ENCODE measurements around the gene FBXW8. TPM values are rescaled to one million over a fixed set of nuclear protein-coding genes. Genes with fewer than 3 reads are reported as not detected.

The FBXW8 gene
- polyA plus RNA-seq, 3 donors: 2.0 to 5.2 (median 2.7) TPM

- no peak overlapping the region for H2AFZ ChIP-seq (ENCODE audit: insufficient read depth, low read depth, low read length, poor library complexity, severe bottlenecking)
- H3K27ac ChIP-seq (ENCODE audit: low read depth in 1 of 2, low read length in 2 of 2): no peak overlapping the region
- no peaks in the 10 kb centered on the region for H3K9me3 ChIP-seq (replicated peaks in 1 of 2; ENCODE audit: control insufficient read depth in 1 of 2, insufficient read depth in 1 of 2, low read length in 2 of 2)
- H3K4me3 Mint-ChIP-seq: no peak overlapping the region
- TF ChIP-seq CTCF (IDR thresholded peaks at IDR 0.05): no peak
- H3K9ac ChIP-seq (ENCODE audit: insufficient read depth, low read length, poor library complexity, severe bottlenecking): no peak overlapping the region
- peaks cover 0 to 15% of the 10 kb centered on the region in 2 donors for H3K36me3 ChIP-seq (replicated peaks in 1 of 2; ENCODE audit: control insufficient read depth in 1 of 2, insufficient read depth in 2 of 2, low read length in 2 of 2)
- H3K27me3 Mint-ChIP-seq (ENCODE audit: low read depth in 3 of 3): no peaks in the 10 kb centered on the region
- peak in 1 of 3 donors; percentile 10 for DNase-seq
- no peak overlapping the region for H3K4me3 ChIP-seq (replicated peaks in 1 of 3; ENCODE audit: low read depth in 2 of 3, low read length in 3 of 3)
- no peaks in the 10 kb centered on the region for H3K27me3 ChIP-seq (ENCODE audit: control insufficient read depth in 2 of 2, insufficient read depth in 2 of 2, low read length in 2 of 2)
- H3K4me1 Mint-ChIP-seq: peaks cover 30% of the 10 kb centered on the region
- H3K4me2 ChIP-seq (replicated peaks; ENCODE audit: extremely low read depth, low read length, poor library complexity, severe bottlenecking): no peak overlapping the region
- no peaks in the 10 kb centered on the region for H3K9me3 Mint-ChIP-seq
- intact Hi-C loops (cut with micrococcal nuclease): no loop called here
- no peak overlapping the region for H3K27ac Mint-ChIP-seq
- H3K79me2 ChIP-seq (ENCODE audit: insufficient read depth, low read length): peaks cover 4% of the 10 kb centered on the region
- H3K36me3 Mint-ChIP-seq: peaks cover 38 to 40% of the 10 kb centered on the region in 2 donors
- H4K20me1 ChIP-seq (ENCODE audit: insufficient read depth, low read length): no peaks in the 10 kb centered on the region
- peaks cover 6 to 17% of the 10 kb centered on the region in 2 donors for H3K4me1 ChIP-seq (ENCODE audit: control insufficient read depth in 1 of 2, insufficient read depth in 2 of 2, low read length in 2 of 2)
Measured at GRCh38 chr12:116931665-116932064, 20.9 kb downstream of the FBXW8 start.

- H3K4me1 Mint-ChIP-seq: peaks cover 30% of the 10 kb centered on the region
- H3K9me3 Mint-ChIP-seq: no peaks in the 10 kb centered on the region
- H3K27me3 Mint-ChIP-seq (ENCODE audit: low read depth in 3 of 3): no peaks in the 10 kb centered on the region
- peaks cover 6 to 17% of the 10 kb centered on the region in 2 donors for H3K4me1 ChIP-seq (ENCODE audit: control insufficient read depth in 1 of 2, insufficient read depth in 2 of 2, low read length in 2 of 2)
- H3K36me3 Mint-ChIP-seq: peaks cover 43 to 46% of the 10 kb centered on the region in 2 donors
- H3K9ac ChIP-seq (ENCODE audit: insufficient read depth, low read length, poor library complexity, severe bottlenecking): no peak overlapping the region
- H3K36me3 ChIP-seq (replicated peaks in 1 of 2; ENCODE audit: control insufficient read depth in 1 of 2, insufficient read depth in 2 of 2, low read length in 2 of 2): peaks cover 0 to 13% of the 10 kb centered on the region in 2 donors
- no peak overlapping the region for H3K4me2 ChIP-seq (replicated peaks; ENCODE audit: extremely low read depth, low read length, poor library complexity, severe bottlenecking)
- H3K79me2 ChIP-seq (ENCODE audit: insufficient read depth, low read length): peaks cover 4% of the 10 kb centered on the region
- H3K4me3 ChIP-seq (replicated peaks in 1 of 3; ENCODE audit: low read depth in 2 of 3, low read length in 3 of 3): no peak overlapping the region
- no peak overlapping the region for H3K27ac Mint-ChIP-seq
- no peak for TF ChIP-seq CTCF (IDR thresholded peaks at IDR 0.05)
- no peaks in the 10 kb centered on the region for H4K20me1 ChIP-seq (ENCODE audit: insufficient read depth, low read length)
- H3K27me3 ChIP-seq (ENCODE audit: control insufficient read depth in 2 of 2, insufficient read depth in 2 of 2, low read length in 2 of 2): no peaks in the 10 kb centered on the region
- H3K27ac ChIP-seq (ENCODE audit: low read depth in 1 of 2, low read length in 2 of 2): no peak overlapping the region
- WGBS (ENCODE audit: insufficient coverage): 100% methylated on average over 2 of the region's 2 CpGs
- DNase-seq: no peak
- H3K4me3 Mint-ChIP-seq: no peak overlapping the region
- intact Hi-C loops (cut with micrococcal nuclease): no loop called here
- H3K9me3 ChIP-seq (replicated peaks in 1 of 2; ENCODE audit: control insufficient read depth in 1 of 2, insufficient read depth in 1 of 2, low read length in 2 of 2): no peaks in the 10 kb centered on the region
- H2AFZ ChIP-seq (ENCODE audit: insufficient read depth, low read depth, low read length, poor library complexity, severe bottlenecking): no peak overlapping the region
Measured at GRCh38 chr12:116933091-116933490, 22.3 kb downstream of the FBXW8 start.

All from CD14-positive monocyte (primary cell).